Loucy (cell line): Measurements from ENCODE around the gene INPP5D.

Experiments
- EZH2phosphoT487 ChIP-seq: fragments of 200-600 bp; IDR thresholded peaks from 2 replicates; pipeline ENCODE4 v1.6.1; 2018; ENCODE audit warnings: antibody characterized with exemption, mild to moderate bottlenecking, moderate library complexity, borderline replicate concordance
- TF ChIP-seq, protein P1 (sequence below): fragments of 200-600 bp; sonication (generic); conservative IDR thresholded peaks from 2 replicates; pipeline ENCODE4 v1.5.1; 2014; ENCODE audit warnings: mild to moderate bottlenecking, antibody characterized with exemption, low read length

- TF ChIP-seq, protein P1, sequence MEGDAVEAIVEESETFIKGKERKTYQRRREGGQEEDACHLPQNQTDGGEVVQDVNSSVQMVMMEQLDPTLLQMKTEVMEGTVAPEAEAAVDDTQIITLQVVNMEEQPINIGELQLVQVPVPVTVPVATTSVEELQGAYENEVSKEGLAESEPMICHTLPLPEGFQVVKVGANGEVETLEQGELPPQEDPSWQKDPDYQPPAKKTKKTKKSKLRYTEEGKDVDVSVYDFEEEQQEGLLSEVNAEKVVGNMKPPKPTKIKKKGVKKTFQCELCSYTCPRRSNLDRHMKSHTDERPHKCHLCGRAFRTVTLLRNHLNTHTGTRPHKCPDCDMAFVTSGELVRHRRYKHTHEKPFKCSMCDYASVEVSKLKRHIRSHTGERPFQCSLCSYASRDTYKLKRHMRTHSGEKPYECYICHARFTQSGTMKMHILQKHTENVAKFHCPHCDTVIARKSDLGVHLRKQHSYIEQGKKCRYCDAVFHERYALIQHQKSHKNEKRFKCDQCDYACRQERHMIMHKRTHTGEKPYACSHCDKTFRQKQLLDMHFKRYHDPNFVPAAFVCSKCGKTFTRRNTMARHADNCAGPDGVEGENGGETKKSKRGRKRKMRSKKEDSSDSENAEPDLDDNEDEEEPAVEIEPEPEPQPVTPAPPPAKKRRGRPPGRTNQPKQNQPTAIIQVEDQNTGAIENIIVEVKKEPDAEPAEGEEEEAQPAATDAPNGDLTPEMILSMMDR, result no peak
- no peak for TF ChIP-seq EZH2phosphoT487
Measured at GRCh38 chr2:233026198-233026813, 33.8 kb upstream of the INPP5D start.
